ENCODE measurements around the gene OR5L1. TPM values are rescaled to one million over a fixed set of nuclear protein-coding genes. Genes with fewer than 3 reads are reported as not detected.

The OR5L1 gene
- total RNA-seq, 1 donor from 2014 or later, result not detected

- H3K36me3 ChIP-seq (ENCODE audit: control insufficient read depth, insufficient read depth, low read length), result no peaks in the 10 kb centered on the region
- H3K4me3 ChIP-seq (ENCODE audit: low read depth, low read length), result no peak overlapping the region
- no peak for TF ChIP-seq CTCF (IDR thresholded peaks at IDR 0.05; ENCODE audit: insufficient read depth, low read length, poor library complexity, severe bottlenecking)
- no peaks in the 10 kb centered on the region for H3K27me3 ChIP-seq (ENCODE audit: control insufficient read depth, insufficient read depth, low read length)
- no peak for DNase-seq (ENCODE audit: low read depth)
These were observed 43.5 kb downstream of the OR5L1 start for GRCh38 chr11:55854704-55855103.

Other genes starting within 250 kb of the OR5L1 start
- not detected in 2 replicates for gene OR4C16, start 239.2 kb upstream of the OR5L1 start, total RNA-seq
- gene OR4C11, start 203.7 kb upstream of the OR5L1 start, total RNA-seq, result not detected in 2 replicates
- gene OR4P4, start 176.3 kb upstream of the OR5L1 start, total RNA-seq, result not detected in 2 replicates
- not detected in 2 replicates for gene OR4S2, start 163.0 kb upstream of the OR5L1 start, total RNA-seq
- gene OR4C6, start 149.2 kb upstream of the OR5L1 start, total RNA-seq, result not detected in 2 replicates
- gene OR5D13, start 37.9 kb upstream of the OR5L1 start, total RNA-seq, result not detected in 2 replicates
- not detected in 2 replicates for gene OR5D14, start 15.8 kb upstream of the OR5L1 start, total RNA-seq
- gene OR5D18, start 8.3 kb downstream of the OR5L1 start, total RNA-seq, result not detected in 2 replicates
- not detected in 2 replicates for gene OR5L2, start 15.9 kb downstream of the OR5L1 start, total RNA-seq
- not detected in 2 replicates for gene OR5D16, start 27.4 kb downstream of the OR5L1 start, total RNA-seq
- gene TRIM51, start 71.9 kb downstream of the OR5L1 start, total RNA-seq, result not detected in 2 replicates
- gene OR5W2, start 103.2 kb downstream of the OR5L1 start, total RNA-seq, result not detected in 2 replicates
- gene OR5I1, start 125.0 kb downstream of the OR5L1 start, total RNA-seq, result not detected in 2 replicates
- gene OR10AG1, start 158.6 kb downstream of the OR5L1 start, total RNA-seq, result not detected in 2 replicates
- not detected in 2 replicates for gene OR5F1, start 183.3 kb downstream of the OR5L1 start, total RNA-seq
- gene OR5AS1, start 216.3 kb downstream of the OR5L1 start, total RNA-seq, result not detected in 2 replicates